GM19455 (cell line): ENCODE measurements around the gene WFDC1.
"Not testable (repeated sequence)": the region's sequence is repeated elsewhere in the genome, so short reads cannot be mapped to it uniquely, and the experiment has no call there.

Experiments
- ATAC-seq: cut with Tn5 transposase; IDR thresholded peaks from one replicate; pipeline ENCODE4 v1.9.1; 2021; ENCODE audit not compliant: unreplicated experiment

The WFDC1 gene

GRCh38 chr16:84324434-84325262 is 30.0 kb downstream of the WFDC1 start:
- no peak for ATAC-seq

GRCh38 chr16:84326545-84326944 is 31.9 kb downstream of the WFDC1 start:
- ATAC-seq: no peak

GRCh38 chr16:84327926-84328505 is 33.3 kb downstream of the WFDC1 start:
- ATAC-seq: no peak

- ATAC-seq: no peak
These were observed 34.3 kb downstream of the WFDC1 start for GRCh38 chr16:84329016-84329415.

GRCh38 chr16:84329843-84330684 is 35.4 kb downstream of the WFDC1 start:
- ATAC-seq: no peak

- no peak for ATAC-seq
These were observed 36.0 kb downstream of the WFDC1 start for GRCh38 chr16:84330685-84331050.

- no peak for ATAC-seq
These were observed 37.5 kb downstream of the WFDC1 start for GRCh38 chr16:84331998-84332780.

GRCh38 chr16:84332975-84333684 is 38.5 kb downstream of the WFDC1 start:
- ATAC-seq: no peak

- ATAC-seq: no peak
These were observed 39.4 kb downstream of the WFDC1 start for GRCh38 chr16:84334058-84334457.

- ATAC-seq: no peak
These were observed 39.8 kb downstream of the WFDC1 start for GRCh38 chr16:84334482-84334881.

GRCh38 chr16:84337236-84337635 is 42.6 kb downstream of the WFDC1 start:
- ATAC-seq: not testable (repeated sequence)

GRCh38 chr16:84339311-84339710 is 44.6 kb downstream of the WFDC1 start:
- no peak for ATAC-seq

- ATAC-seq: no peak
These were observed 45.1 kb downstream of the WFDC1 start for GRCh38 chr16:84339766-84340165.

- no peak for ATAC-seq
These were observed 45.8 kb downstream of the WFDC1 start for GRCh38 chr16:84340325-84341040.

GRCh38 chr16:84341528-84342295 is 47.0 kb downstream of the WFDC1 start:
- no peak for ATAC-seq

GRCh38 chr16:84343800-84344199 is 49.1 kb downstream of the WFDC1 start:
- ATAC-seq: not testable (repeated sequence)

GRCh38 chr16:84344781-84345180 is 50.1 kb downstream of the WFDC1 start:
- ATAC-seq: no peak

- ATAC-seq: no peak
These were observed 52.5 kb downstream of the WFDC1 start for GRCh38 chr16:84347161-84347560.

- ATAC-seq: no peak
These were observed 53.8 kb downstream of the WFDC1 start for GRCh38 chr16:84348386-84348888.
